ENCODE data around the gene MAP3K13.

Gene MAP3K13

DNA sequence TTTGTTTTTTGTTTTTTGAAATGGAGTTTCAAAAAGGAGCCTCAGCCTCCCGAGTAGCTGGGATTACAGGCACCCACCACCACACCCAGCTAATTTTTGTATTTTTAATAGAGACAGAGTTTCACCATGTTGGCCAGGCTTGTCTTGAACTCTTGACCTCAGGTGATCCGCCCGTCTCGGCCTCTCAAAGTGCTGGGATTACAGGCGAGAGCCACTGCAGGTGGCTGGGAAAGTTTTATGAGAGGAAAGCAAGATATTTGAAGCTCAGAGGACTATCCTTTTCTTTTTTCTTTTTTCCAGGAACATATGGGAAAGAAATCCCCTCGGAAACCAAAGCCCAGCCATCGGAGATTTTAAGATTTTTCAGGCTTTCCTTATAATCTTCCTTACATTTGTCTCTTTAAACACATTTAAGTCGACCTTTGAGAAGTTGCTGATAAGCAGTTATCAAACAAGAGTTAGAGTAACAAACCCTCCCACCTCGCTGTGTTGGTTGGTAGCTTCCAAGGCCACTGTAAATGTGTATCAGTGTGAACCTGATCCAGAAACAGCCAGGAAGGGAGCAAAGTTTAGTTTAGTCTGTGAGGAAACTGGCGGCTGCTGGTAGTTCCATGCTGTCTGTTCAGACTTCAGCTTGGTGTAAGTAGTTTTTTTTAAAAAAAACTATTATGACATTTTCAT lies 34.5 kb upstream of the MAP3K13 start:
- DNase-seq (ENCODE audit: insufficient read length): no peak
- TF ChIP-seq POLR2AphosphoS5 (IDR thresholded peaks at IDR 0.05; ENCODE audit: low read depth, low read length) (no peak), TAF1 (IDR thresholded peaks at IDR 0.05; ENCODE audit: borderline replicate concordance, low read depth, low read length) (no peak), POLR2A (IDR thresholded peaks at IDR 0.05; ENCODE audit: low read depth, low read length) (no peak)
- FAIRE-seq: no peak

DNA sequence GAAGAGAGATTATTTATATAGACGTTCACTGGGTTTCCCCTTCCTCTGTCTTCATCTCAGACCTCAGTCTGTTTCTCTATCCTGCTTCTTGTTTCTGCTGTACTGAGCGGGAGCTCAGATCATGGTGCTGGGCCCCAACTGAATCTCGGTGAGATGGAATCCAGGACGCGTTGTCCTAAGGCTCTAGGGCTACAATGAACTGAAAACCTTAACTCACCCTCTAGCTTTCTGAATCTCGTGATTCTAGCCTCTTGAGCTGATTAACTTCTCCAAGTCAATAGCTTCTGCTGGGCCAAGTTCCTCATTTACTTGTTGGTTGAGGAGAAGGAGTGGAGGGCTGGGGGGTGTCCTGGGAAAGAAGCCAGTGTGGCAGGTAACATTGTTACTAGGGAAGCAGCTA lies 32.7 kb upstream of the MAP3K13 start:
- no peak for TF ChIP-seq POLR2A (IDR thresholded peaks at IDR 0.05; ENCODE audit: low read depth, low read length)
- TF ChIP-seq TAF1 (IDR thresholded peaks at IDR 0.05; ENCODE audit: borderline replicate concordance, low read depth, low read length): no peak
- no peak for TF ChIP-seq POLR2AphosphoS5 (IDR thresholded peaks at IDR 0.05; ENCODE audit: low read depth, low read length)
- FAIRE-seq (no peak), DNase-seq (ENCODE audit: insufficient read length) (no peak)

DNA sequence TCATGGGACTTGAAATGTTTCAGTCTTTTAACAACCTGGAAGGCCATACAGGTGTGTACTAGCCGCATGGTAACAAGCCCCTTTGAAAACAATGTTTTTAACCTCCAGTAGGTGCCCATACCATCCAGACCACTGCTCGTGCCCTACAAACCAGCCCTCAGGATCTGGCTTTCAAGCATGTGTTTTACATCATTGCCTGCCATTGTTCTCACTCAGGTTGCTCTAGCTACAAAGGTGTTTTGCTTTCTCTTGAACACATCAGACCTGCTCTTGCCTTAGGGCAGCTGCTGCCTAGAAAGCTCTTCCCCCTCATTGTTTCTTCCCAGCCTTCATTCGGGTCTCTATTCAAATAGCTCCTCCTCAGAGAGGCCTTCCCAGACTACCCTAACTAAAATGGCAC lies 32.3 kb upstream of the MAP3K13 start:
- no peak for FAIRE-seq
- TF ChIP-seq POLR2A (IDR thresholded peaks at IDR 0.05; ENCODE audit: low read depth, low read length): no peak
- no peak for TF ChIP-seq POLR2AphosphoS5 (IDR thresholded peaks at IDR 0.05; ENCODE audit: low read depth, low read length)
- no peak for TF ChIP-seq TAF1 (IDR thresholded peaks at IDR 0.05; ENCODE audit: borderline replicate concordance, low read depth, low read length)
- DNase-seq (ENCODE audit: insufficient read length): no peak

DNA sequence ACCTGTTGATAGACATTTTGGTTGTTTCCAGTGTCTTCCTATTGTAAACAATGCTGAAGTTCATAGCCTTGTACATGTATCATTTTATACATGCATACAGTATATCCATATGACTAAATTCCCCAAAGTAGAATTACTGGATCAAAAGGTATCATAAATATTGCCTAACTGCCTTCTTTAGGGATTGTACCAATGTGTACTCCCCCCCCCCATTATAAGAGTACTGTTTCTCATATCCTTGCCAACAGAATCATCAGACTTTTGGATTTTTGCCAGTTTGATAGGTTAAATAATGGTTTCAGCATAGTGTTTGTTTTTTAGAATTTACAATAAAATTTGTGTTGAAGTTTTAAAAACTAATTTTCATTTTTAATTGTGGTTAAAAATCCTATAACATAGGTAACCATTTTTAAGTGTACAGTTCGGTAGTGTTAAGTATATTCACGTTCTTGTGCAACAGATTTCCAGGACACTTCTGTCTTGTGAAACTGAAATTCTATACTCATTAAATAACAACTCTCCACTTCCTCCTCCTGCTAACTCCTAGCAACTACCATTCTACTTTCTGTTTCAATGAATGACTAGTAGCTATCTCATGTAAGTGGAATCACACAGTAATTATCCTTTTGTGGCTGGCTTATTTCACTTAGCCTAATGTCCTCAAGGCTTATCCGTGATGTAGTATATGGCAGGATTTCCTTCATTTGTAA lies 30.8 kb upstream of the MAP3K13 start:
- no peak for DNase-seq (ENCODE audit: insufficient read length)
- peak; percentile 82 for FAIRE-seq

DNA sequence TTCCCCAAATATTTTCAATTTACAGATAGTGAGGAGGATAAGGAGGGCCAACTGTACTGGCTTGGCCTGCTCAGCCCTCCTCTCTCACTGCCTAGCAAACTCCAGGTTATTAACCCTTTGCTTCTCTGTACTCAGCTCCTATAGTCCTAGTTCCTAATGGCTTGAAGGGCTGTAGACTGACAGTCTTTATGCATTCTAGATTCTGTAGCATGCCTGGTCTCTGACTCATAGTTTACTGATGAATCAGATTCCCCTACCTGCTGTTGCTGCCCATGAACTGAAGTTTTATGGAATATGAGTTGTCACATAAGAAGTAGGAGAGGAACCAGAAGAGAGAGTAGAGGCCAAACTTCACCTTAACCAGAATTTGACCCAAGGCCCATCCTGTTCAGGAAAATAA lies 27.1 kb upstream of the MAP3K13 start:
- FAIRE-seq: no peak
- DNase-seq (ENCODE audit: insufficient read length): no peak
- no peak for TF ChIP-seq POLR2AphosphoS5 (IDR thresholded peaks at IDR 0.05; ENCODE audit: low read depth, low read length)
- no peak for TF ChIP-seq TAF1 (IDR thresholded peaks at IDR 0.05; ENCODE audit: borderline replicate concordance, low read depth, low read length)
- no peak for TF ChIP-seq POLR2A (IDR thresholded peaks at IDR 0.05; ENCODE audit: low read depth, low read length)

More for the DNA sequence above, 30.8 kb upstream of the MAP3K13 start:
- TF ChIP-seq POLR2A (IDR thresholded peaks at IDR 0.05; ENCODE audit: low read depth, low read length) (no peak), POLR2AphosphoS5 (IDR thresholded peaks at IDR 0.05; ENCODE audit: low read depth, low read length) (no peak), TAF1 (IDR thresholded peaks at IDR 0.05; ENCODE audit: borderline replicate concordance, low read depth, low read length) (no peak)

DNA sequence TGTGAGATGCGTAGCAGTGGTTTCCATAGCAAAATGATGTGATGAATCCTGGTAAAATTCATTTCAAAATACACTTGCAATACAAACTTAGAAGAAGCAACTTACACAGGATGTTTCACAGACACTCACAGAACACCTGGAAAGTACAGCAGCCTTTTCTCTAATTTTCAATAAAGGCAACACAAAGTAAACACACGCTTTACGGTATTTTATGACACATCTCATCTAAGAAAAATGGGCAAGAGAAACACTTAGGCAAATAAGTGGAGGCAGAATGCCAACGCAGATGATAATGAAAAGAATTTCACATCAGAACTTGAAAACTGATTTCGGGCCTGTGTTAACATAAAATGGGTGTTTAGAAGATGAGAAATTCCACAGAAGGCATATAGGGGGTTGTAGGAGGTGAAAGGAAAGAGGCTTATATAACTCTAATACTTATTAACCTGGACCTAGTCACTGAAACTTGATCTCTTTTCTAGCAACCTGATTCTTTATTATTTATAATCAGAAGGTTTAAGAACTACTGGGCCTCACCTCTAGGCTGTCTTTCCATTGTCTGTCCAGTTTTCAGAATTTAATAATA lies 25.6 kb upstream of the MAP3K13 start:
- FAIRE-seq: no peak
- TF ChIP-seq POLR2AphosphoS5 (IDR thresholded peaks at IDR 0.05; ENCODE audit: low read depth, low read length) (no peak), POLR2A (IDR thresholded peaks at IDR 0.05; ENCODE audit: low read depth, low read length) (no peak), TAF1 (IDR thresholded peaks at IDR 0.05; ENCODE audit: borderline replicate concordance, low read depth, low read length) (no peak)
- no peak for DNase-seq (ENCODE audit: insufficient read length)

DNA sequence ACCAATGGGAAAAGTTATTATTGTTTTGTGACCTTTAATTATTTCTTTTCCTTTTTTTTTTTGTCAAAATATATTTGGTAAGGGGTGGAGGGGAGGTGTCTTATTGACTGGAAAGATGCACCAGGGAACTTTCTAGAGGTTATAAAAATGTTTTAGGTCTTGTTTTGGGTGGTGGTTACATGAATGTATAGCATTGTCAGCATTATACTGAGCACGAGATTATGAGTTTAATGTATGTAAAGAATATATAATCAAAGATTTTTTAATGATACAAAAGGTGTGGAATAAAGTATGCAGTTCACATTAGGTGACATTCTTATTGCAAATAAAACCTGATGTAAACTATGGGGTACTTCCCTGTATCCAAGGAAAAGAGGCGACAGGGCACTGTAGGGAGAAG lies 23.0 kb upstream of the MAP3K13 start:
- TF ChIP-seq TAF1 (IDR thresholded peaks at IDR 0.05; ENCODE audit: borderline replicate concordance, low read depth, low read length) (no peak), POLR2AphosphoS5 (IDR thresholded peaks at IDR 0.05; ENCODE audit: low read depth, low read length) (no peak), POLR2A (IDR thresholded peaks at IDR 0.05; ENCODE audit: low read depth, low read length) (no peak)
- FAIRE-seq: no peak
- DNase-seq (ENCODE audit: insufficient read length): no peak

DNA sequence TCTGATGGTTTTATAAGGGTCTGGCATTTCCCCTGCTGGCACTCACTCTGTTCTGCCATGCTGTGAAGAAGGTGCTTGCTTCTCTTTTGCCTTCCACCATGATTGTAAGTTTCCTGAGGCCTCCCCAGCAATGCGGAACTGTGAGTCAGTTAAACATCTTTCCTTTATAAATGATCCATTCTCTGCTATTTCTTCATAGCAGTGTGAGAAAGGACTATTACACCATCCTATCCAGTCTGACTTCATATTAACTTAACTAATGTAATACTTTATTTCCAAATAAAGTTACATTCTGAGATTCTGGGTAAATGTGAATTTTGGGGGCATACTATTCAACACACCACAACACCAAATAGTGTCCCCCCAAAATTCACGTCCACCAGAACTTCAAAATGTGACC lies 22.2 kb upstream of the MAP3K13 start:
- FAIRE-seq: no peak

DNA sequence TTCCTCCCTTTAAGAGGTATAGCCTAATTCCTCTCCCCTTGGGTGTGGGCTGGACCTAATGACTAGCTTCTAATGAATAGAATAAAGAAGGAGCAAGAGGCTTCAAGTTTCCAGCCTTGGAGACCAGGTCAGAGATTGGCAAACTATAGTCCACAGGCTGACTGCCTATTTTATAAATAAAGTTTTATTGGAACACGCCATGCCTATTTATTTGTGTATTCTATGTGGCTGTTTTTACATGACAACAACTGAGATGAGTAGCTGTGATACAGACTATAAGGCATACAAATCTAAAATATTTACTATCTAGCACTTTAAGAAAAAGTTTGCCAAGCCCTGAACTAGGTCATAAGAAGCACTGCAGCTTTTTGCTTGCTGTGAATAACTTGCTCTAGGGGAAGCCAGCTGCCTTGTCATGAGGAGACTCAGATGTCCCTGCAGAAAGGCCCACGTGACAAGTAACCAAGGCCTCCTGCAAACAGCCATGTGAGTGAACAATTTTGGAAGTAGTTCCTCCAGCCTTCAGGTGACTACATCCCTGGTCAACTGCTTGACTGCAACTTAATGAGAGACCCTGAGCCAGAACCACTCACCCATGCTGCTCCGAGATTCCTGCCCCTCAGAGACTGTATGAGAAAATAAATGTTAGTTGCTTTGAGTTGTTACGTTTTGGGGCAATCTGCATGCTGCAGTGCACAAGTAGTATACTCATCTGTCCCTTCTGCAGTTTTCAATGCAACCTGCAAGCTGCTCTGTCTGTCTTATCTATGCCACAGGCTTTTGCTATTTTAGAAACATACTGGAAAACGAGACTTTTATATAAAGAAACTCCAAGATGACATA lies 21.1 kb upstream of the MAP3K13 start:
- no peak for FAIRE-seq
- no peak for DNase-seq (ENCODE audit: insufficient read length)
- TF ChIP-seq POLR2AphosphoS5 (IDR thresholded peaks at IDR 0.05; ENCODE audit: low read depth, low read length): no peak
- no peak for TF ChIP-seq TAF1 (IDR thresholded peaks at IDR 0.05; ENCODE audit: borderline replicate concordance, low read depth, low read length)
- no peak for TF ChIP-seq POLR2A (IDR thresholded peaks at IDR 0.05; ENCODE audit: low read depth, low read length)

More for the DNA sequence above, 22.2 kb upstream of the MAP3K13 start:
- DNase-seq (ENCODE audit: insufficient read length): no peak
- TF ChIP-seq TAF1 (IDR thresholded peaks at IDR 0.05; ENCODE audit: borderline replicate concordance, low read depth, low read length): no peak
- TF ChIP-seq POLR2AphosphoS5 (IDR thresholded peaks at IDR 0.05; ENCODE audit: low read depth, low read length): no peak
- TF ChIP-seq POLR2A (IDR thresholded peaks at IDR 0.05; ENCODE audit: low read depth, low read length): no peak

DNA sequence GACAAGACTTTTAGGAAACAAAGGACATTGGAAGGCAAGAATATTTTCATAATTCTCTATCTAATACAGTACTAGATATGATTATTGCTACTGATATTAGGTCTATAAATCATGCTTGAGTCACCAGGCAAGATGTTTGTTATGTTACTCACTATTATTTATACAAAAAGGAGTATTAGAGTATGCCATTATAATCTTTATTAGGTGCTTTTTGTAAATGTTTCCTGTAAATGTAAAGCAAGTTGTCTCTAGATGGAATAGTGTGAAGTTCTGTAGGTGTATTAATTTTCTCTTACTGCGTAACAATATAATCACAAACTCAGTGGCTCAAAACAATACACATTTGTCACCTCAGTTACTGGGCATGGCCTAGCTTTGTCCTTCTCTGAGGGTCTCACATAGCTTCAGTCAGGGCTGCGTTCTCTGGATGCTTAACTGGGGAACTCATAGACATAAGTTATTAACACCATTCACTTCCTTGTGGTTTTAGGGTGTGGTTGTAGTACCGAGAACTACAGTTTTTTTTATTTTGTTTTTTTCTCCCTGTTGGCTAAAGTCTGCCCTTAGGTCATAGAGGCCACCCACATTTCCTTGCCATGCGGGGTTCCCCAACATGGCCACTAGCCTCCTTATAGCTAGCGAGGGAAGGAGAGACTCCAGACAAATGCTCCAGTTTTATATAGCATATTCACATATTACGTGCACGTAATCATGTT lies 20.3 kb upstream of the MAP3K13 start:
- TF ChIP-seq TAF1 (IDR thresholded peaks at IDR 0.05; ENCODE audit: borderline replicate concordance, low read depth, low read length) (no peak), POLR2AphosphoS5 (IDR thresholded peaks at IDR 0.05; ENCODE audit: low read depth, low read length) (no peak), POLR2A (IDR thresholded peaks at IDR 0.05; ENCODE audit: low read depth, low read length) (no peak)
- no peak for DNase-seq (ENCODE audit: insufficient read length)
- no peak for FAIRE-seq

Data from GM12892 (cell line).